Esophagus squamous epithelium (tissue), 4 donors: ENCODE measurements around the gene PRDX3.

Source experiments
- CTCF ChIP-seq, 6 experiments: fragments of 450-650 bp in 4 of 6; fragments of 200-600 bp in 2 of 6; sonication (generic) in 2 of 6; IDR thresholded peaks; one replicate each; pipeline ENCODE4 v1.5.1; 2016 to 2019; ENCODE audit warnings: antibody characterized with exemption in 6 of 6, mild to moderate bottlenecking in 4 of 6, moderate library complexity in 4 of 6
- POLR2A ChIP-seq, 4 donors: fragments of 450-650 bp; IDR thresholded peaks; one replicate each; pipeline ENCODE4 v1.6.1; 2017; ENCODE audit warnings: antibody characterized with exemption in 4 of 4, mild to moderate bottlenecking in 4 of 4, moderate library complexity in 3 of 4

GRCh38 chr10:119211625-119212441 lies 33.2 kb upstream of the PRDX3 start:
- TF ChIP-seq CTCF (IDR thresholded peaks at IDR 0.05) (no peak), POLR2A (IDR thresholded peaks at IDR 0.05) (no peak)
